Stomach (tissue), 9 donors: ENCODE data around the gene TTR. TPM values are rescaled to one million over a fixed set of nuclear protein-coding genes. Genes with fewer than 3 reads are reported as not detected.

Experiments used
- DNase-seq, 2 donors: peaks; one replicate each; pipeline versions ENCODE4 v3.0.0 to v3.0.0-alpha.2; 2013 to 2019
- H3K27ac ChIP-seq, 5 donors: fragments of 200-600 bp in 4 of 5; sonication (generic) in 4 of 5; one replicate each; pipeline ENCODE4 v1.5.1; 2013 to 2019; ENCODE audit warnings: mild to moderate bottlenecking in 1 of 5, moderate library complexity in 1 of 5
- H3K27me3 ChIP-seq, 3 donors: fragments of 200-600 bp; sonication (generic); one replicate each; pipeline ENCODE4 v1.5.1; 2017 to 2019; ENCODE audit warnings: mixed run types in 1 of 3
- H3K36me3 ChIP-seq, 4 donors: fragments of 200-600 bp; sonication (generic); 1 replicate in 3 of 4; 2 replicates in 1 of 4; pipeline ENCODE4 v1.5.1; 2016 to 2019
- H3K4me1 ChIP-seq, 4 donors: fragments of 200-600 bp; sonication (generic); one replicate each; pipeline ENCODE4 v1.5.1; 2016 to 2019
- H3K4me3 ChIP-seq, 4 donors: fragments of 200-600 bp; sonication (generic) in 3 of 4; one replicate each; pipeline ENCODE4 v1.5.1; 2016 to 2019; ENCODE audit warnings: mild to moderate bottlenecking in 1 of 4
- H3K9me3 ChIP-seq, 4 donors: fragments of 200-600 bp; sonication (generic); one replicate each; pipeline ENCODE4 v1.5.1; 2016 to 2019
- EP300 ChIP-seq: sonication (generic); formaldehyde crosslinking; IDR thresholded peaks from one replicate; pipeline ENCODE4 v1.6.1; 2017; ENCODE audit warnings: antibody characterized with exemption
- POLR2A ChIP-seq, 4 donors: fragments of 450-650 bp; IDR thresholded peaks; one replicate each; pipeline ENCODE4 v1.6.1; 2016; ENCODE audit warnings: antibody characterized with exemption in 4 of 4, control low read depth in 2 of 4, mild to moderate bottlenecking in 1 of 4, moderate library complexity in 1 of 4
- POLR2AphosphoS5 ChIP-seq, 3 donors: sonication (generic); formaldehyde crosslinking; IDR thresholded peaks; one replicate each; pipeline ENCODE4 v1.6.1; 2016; ENCODE audit warnings: antibody characterized with exemption in 3 of 3
- WGBS, 5 donors: extraction: QIAGEN DNeasy Blood & Tissue Kit in 3 of 5; methylation state at CpG; one replicate each; pipeline versions ENCODE4 v1.1.5 to v1.1.7; 2013 to 2018; 5-methylcytosine and 5-hydroxymethylcytosine counted together
- intact Hi-C: fragments of 100-400 bp; cut with DNase I; formaldehyde crosslinking; loops from one replicate; pipeline ENCODE4 v1.15.1; 2023; ENCODE audit warnings: low total_unique reads
- polyA plus RNA-seq, 3 donors: library from polyadenylated mRNA; stranded (reverse); fragments of 200-250 nt; gene quantifications; one replicate each; pipeline ENCODE4 v1.2.3, GENCODE V29; 2013
- total RNA-seq, 5 donors: library from RNA; depleted of rRNA; stranded (reverse); fragments of >200 nt; gene quantifications; one replicate each; pipeline versions ENCODE4 v1.1.0 to v1.2.3, GENCODE V29; 2014 to 2016
- TF ChIP-seq, protein P1 (sequence below), 7 experiments: fragments of 450-650 bp in 4 of 7; fragments of 200-600 bp in 3 of 7; sonication (generic) in 3 of 7; IDR thresholded peaks; one replicate each; pipeline ENCODE4 v1.5.1; 2016 to 2019; ENCODE audit warnings: antibody characterized with exemption in 7 of 7, control low read depth in 2 of 7, mild to moderate bottlenecking in 1 of 7
- donor health status: healthy with polysubstance abuse.
- donor health status: Bipolar disorder and iron deficiency.
- donor health status: healthy.

Gene TTR
- total and polyA plus RNA-seq, 8 donors, result 2.5 to 24.8 (median 8.0) TPM; not detected in 3

DNA sequence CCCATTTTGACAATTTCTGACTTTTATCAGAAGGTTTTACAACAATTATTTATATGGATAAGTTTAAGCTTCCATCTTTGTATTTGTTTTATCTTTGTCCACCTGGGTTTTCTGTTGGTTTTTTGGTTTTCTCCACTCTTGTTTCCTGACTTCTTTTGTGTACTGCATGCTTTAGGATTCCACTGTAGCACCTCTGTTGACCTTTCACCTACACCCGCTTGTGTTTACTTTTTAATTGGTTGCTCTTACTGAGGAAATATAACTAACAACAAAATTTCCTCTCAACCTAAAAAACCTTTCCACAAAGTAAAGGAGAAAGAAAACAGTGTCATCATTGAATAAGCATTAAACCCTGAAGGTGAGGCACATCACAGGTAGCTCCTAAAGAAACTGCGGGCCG, 39.8 kb upstream of the TTR start:
- Histone ChIP-seq H3K9me3 (no peaks in the 10 kb centered on the region), H3K36me3 (peaks cover 0 to 1% (median under 1%) of the 10 kb centered on the region in 4 donors), H3K4me1 (peaks cover 0 to 25% (median 1%) of the 10 kb centered on the region in 4 donors), H3K4me3 (no peak overlapping the region), H3K27me3 (peaks cover 0 to 2% (median 0%) of the 10 kb centered on the region in 3 donors), H3K27ac (no peak overlapping the region)
- intact Hi-C loops, result no loop called here
- WGBS, 5 donors, result 34 to 64% (median 48%) methylated on average over 3 of the region's 3 CpGs
- TF ChIP-seq EP300, result no peak
- no peak for TF ChIP-seq POLR2AphosphoS5 (IDR thresholded peaks at IDR 0.05)
- TF ChIP-seq, protein P1, sequence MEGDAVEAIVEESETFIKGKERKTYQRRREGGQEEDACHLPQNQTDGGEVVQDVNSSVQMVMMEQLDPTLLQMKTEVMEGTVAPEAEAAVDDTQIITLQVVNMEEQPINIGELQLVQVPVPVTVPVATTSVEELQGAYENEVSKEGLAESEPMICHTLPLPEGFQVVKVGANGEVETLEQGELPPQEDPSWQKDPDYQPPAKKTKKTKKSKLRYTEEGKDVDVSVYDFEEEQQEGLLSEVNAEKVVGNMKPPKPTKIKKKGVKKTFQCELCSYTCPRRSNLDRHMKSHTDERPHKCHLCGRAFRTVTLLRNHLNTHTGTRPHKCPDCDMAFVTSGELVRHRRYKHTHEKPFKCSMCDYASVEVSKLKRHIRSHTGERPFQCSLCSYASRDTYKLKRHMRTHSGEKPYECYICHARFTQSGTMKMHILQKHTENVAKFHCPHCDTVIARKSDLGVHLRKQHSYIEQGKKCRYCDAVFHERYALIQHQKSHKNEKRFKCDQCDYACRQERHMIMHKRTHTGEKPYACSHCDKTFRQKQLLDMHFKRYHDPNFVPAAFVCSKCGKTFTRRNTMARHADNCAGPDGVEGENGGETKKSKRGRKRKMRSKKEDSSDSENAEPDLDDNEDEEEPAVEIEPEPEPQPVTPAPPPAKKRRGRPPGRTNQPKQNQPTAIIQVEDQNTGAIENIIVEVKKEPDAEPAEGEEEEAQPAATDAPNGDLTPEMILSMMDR (IDR thresholded peaks at IDR 0.05), result no peak
- TF ChIP-seq POLR2A (IDR thresholded peaks at IDR 0.05), result no peak
- DNase-seq, result no peak

- Histone ChIP-seq H3K27me3 (peaks cover 0 to 8% (median 0%) of the 10 kb centered on the region in 3 donors), H3K27ac (no peak overlapping the region), H3K4me1 (peaks cover 0 to 20% (median 1%) of the 10 kb centered on the region in 4 donors), H3K36me3 (no peaks in the 10 kb centered on the region), H3K9me3 (no peaks in the 10 kb centered on the region), H3K4me3 (no peak overlapping the region)
- TF ChIP-seq, protein P1 (IDR thresholded peaks at IDR 0.05), result no peak
- TF ChIP-seq POLR2AphosphoS5 (IDR thresholded peaks at IDR 0.05) (no peak), POLR2A (IDR thresholded peaks at IDR 0.05) (no peak), EP300 (no peak)
- no peak for DNase-seq
- 38 to 63% (median 58%) methylated on average over 6 of the region's 6 CpGs for WGBS, 5 donors
- intact Hi-C loops, result no loop called here
Measured at GRCh38 chr18:31553800-31554199, 37.9 kb upstream of the TTR start.

DNA sequence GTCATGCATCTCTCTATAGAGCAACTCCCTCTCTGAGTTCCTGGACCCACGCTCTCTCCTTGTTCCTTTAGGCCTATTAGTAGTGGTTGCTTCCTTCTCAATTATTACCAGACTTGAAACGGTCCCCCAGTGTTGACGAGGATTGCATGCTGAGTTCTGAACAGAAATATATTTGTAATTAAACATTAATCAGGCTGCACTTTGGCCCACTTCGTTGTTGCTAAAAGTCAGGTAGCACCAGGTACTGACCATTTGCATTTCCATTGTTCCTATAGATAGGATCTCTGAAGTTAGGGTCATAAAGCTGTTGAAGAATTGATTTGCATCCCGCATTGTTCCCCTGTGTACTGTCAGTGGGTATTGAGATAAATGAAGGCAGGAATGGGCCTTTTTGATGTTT, 36.9 kb upstream of the TTR start:
- Histone ChIP-seq H3K4me1 (peaks cover 0 to 12% (median 1%) of the 10 kb centered on the region in 4 donors), H3K27me3 (peaks cover 0 to 8% (median 0%) of the 10 kb centered on the region in 3 donors), H3K4me3 (no peak overlapping the region), H3K27ac (no peak overlapping the region), H3K9me3 (no peaks in the 10 kb centered on the region), H3K36me3 (no peaks in the 10 kb centered on the region)
- intact Hi-C loops, result loop anchor here (5.0 kb wide), 2 partner anchors 168 to 263 kb away; no protein-coding TSS in a partner anchor
- no peak for DNase-seq
- TF ChIP-seq POLR2A (IDR thresholded peaks at IDR 0.05) (no peak), EP300 (no peak), POLR2AphosphoS5 (IDR thresholded peaks at IDR 0.05) (no peak)
- TF ChIP-seq, protein P1 (IDR thresholded peaks at IDR 0.05), result no peak
- WGBS, 5 donors, result 37 to 66% (median 52%) methylated on average over 5 of the region's 5 CpGs

GRCh38 chr18:31555971-31556747, 35.5 kb upstream of the TTR start:
- Histone ChIP-seq H3K4me1 (peaks cover 0 to 12% (median 1%) of the 10 kb centered on the region in 4 donors), H3K9me3 (no peaks in the 10 kb centered on the region), H3K27ac (no peak overlapping the region), H3K36me3 (no peaks in the 10 kb centered on the region), H3K4me3 (no peak overlapping the region), H3K27me3 (peaks cover 0 to 8% (median 0%) of the 10 kb centered on the region in 3 donors)
- DNase-seq, result peak in 1 of 2 donors; percentile 88
- intact Hi-C loops, result loop anchor here (5.0 kb wide), 2 partner anchors 166 to 261 kb away; no protein-coding TSS in a partner anchor
- 6 to 14% (median 8%) methylated on average over 7 of the region's 7 CpGs for WGBS, 5 donors
- no peak for TF ChIP-seq EP300
- no peak for TF ChIP-seq POLR2AphosphoS5 (IDR thresholded peaks at IDR 0.05)
- no peak for TF ChIP-seq POLR2A (IDR thresholded peaks at IDR 0.05)
- TF ChIP-seq, protein P1 (IDR thresholded peaks at IDR 0.05), result peak in 5 of 7 experiments; percentile 66 to 92 (median 79)
